ENCODE data around the gene FHL1.

The FHL1 gene

GRCh38 chrX:136250191-136251040 lies 103.1 kb downstream of the FHL1 start:
- peak; percentile 91 for FAIRE-seq
- no peak for DNase-seq (ENCODE audit: insufficient read length, low spot score)

DNA sequence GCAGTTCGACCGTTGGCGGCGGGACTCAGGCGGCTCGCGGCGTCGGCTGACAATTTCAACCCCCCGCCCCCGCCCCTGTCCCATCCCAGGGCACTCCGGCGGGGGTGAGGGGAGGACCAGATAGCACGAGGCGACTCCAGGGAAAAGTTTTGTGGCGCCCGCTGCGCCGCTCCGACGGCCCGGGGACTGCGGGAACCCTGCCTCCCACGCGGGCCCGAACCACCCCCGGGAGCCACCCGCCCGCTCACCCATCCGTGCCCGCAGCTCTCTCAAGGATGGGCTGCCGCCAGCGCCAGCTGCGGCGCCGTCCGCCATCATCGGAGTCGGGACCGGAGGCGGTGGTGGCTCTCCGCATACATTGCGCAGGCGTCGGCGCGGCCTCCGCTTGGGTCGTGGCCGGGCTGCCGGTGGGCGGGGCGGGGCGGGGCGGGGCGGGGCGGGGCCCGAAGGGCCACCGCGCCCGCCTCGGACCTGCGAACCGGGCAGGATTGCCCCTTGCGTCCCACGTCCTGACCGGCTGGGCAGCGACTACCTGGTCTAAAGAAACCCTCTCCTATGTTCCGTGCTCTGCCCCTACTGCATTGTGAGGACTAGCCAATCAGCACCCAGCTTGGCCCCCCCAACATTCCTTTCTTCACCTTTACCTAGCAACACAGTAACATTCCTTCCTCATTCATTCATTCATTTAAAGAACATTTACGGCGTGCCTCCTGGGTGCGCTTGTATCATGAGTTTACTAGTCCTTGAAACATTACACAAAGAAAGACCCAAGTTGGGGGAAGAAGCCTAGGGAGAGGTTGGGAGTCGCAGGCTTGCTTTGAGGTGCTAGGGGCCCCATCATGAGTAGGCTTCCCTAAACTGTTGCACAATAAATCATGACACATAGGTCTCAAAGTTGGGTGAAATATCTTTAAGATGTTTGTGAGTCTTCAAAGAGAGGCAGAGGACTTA lies 104.0 kb downstream of the FHL1 start, which contains the start of gene MAP7D3:
TSS of gene MAP7D3 (minus strand) at position 360 of the 951 bp plus-strand sequence. CDS start at position 318, 42 bp downstream.
- DNase-seq (ENCODE audit: insufficient read length, low spot score): peak; percentile 67
- peak; percentile 91 for FAIRE-seq

GRCh38 chrX:136255541-136255940 lies 108.2 kb downstream of the FHL1 start:
- DNase-seq (ENCODE audit: insufficient read length, low spot score) (no peak), FAIRE-seq (no peak)

DNA sequence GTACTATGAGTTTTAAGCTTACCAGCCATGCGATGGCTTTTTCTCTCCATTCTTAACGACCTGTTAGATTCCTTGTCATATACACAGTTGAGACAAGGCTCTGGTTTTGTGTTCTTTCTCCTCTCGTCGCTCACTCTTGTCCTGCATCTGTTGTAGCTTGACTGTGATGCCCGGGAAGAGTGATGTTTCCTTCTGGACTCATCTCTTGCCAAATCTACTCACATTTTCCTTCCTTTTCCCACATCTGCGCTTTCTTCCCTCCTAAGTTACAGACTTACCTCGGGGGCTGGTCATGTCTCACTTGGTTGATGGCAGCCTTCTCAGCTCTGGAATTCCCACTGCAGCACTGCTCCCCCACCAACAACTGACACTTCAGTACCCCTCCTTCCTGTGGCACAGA lies 108.7 kb downstream of the FHL1 start:
- no peak for DNase-seq (ENCODE audit: insufficient read length, low spot score)
- FAIRE-seq: no peak

DNA sequence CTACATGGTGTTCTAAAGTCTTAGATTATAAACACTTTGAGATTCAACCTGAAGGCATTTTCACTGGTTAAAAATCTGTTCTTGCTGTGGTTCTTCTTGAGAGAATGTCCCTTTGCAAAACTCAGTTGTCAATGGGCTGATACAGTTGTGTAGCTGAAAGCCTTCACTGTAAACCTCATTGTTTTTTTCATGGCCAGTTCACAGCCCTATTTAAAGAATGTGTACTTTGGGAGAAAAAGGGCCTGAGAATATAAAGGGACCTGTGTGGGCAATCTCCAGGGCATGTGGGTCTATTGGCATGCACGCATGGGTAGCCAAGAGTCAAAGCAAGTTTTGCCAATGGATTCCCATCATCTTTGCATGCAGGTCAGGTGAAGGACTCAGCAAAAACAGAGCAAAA lies 111.6 kb downstream of the FHL1 start:
- DNase-seq (ENCODE audit: insufficient read length, low spot score) (no peak), FAIRE-seq (no peak)

DNA sequence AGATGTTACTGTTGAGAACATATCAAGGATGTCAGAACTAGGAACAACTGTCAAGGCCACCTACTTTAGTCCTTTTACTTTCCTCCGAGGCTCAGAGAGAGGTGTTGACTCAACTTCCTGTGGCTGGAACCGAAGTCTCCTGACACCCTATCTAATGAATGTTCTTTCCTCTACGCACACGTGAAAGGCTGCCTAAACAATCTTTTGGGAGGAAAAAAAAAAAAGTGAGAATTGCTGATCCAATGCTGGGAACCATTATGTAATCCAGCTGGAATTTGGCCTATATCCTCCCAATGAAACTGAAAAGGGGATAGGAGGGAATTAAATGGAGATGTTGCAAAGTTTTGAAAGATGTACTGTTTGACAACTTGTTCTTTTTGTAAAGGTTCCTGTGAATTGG lies 112.2 kb downstream of the FHL1 start:
- FAIRE-seq: no peak

GRCh38 chrX:136260776-136261175 lies 113.4 kb downstream of the FHL1 start:
- DNase-seq (ENCODE audit: insufficient read length, low spot score) (no peak), FAIRE-seq (no peak)

More for the DNA sequence above, 112.2 kb downstream of the FHL1 start:
- no peak for DNase-seq (ENCODE audit: insufficient read length, low spot score)

Data from GM19239 (cell line).